ENCODE measurements around the gene TBC1D22B.

- no peak for TF ChIP-seq POLR2A (IDR thresholded peaks at IDR 0.05)
- TF ChIP-seq, protein P1, sequence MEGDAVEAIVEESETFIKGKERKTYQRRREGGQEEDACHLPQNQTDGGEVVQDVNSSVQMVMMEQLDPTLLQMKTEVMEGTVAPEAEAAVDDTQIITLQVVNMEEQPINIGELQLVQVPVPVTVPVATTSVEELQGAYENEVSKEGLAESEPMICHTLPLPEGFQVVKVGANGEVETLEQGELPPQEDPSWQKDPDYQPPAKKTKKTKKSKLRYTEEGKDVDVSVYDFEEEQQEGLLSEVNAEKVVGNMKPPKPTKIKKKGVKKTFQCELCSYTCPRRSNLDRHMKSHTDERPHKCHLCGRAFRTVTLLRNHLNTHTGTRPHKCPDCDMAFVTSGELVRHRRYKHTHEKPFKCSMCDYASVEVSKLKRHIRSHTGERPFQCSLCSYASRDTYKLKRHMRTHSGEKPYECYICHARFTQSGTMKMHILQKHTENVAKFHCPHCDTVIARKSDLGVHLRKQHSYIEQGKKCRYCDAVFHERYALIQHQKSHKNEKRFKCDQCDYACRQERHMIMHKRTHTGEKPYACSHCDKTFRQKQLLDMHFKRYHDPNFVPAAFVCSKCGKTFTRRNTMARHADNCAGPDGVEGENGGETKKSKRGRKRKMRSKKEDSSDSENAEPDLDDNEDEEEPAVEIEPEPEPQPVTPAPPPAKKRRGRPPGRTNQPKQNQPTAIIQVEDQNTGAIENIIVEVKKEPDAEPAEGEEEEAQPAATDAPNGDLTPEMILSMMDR (IDR thresholded peaks at IDR 0.05), result no peak
Measured at GRCh38 chr6:37260040-37260439, 2.5 kb downstream of the TBC1D22B start.
